ENCODE data around the gene HOXA7. TPM values are rescaled to one million over a fixed set of nuclear protein-coding genes. Genes with fewer than 3 reads are reported as not detected.

The HOXA7 gene
- total RNA-seq, 1 experiment from 2014 or later: 0.56 TPM

DNA sequence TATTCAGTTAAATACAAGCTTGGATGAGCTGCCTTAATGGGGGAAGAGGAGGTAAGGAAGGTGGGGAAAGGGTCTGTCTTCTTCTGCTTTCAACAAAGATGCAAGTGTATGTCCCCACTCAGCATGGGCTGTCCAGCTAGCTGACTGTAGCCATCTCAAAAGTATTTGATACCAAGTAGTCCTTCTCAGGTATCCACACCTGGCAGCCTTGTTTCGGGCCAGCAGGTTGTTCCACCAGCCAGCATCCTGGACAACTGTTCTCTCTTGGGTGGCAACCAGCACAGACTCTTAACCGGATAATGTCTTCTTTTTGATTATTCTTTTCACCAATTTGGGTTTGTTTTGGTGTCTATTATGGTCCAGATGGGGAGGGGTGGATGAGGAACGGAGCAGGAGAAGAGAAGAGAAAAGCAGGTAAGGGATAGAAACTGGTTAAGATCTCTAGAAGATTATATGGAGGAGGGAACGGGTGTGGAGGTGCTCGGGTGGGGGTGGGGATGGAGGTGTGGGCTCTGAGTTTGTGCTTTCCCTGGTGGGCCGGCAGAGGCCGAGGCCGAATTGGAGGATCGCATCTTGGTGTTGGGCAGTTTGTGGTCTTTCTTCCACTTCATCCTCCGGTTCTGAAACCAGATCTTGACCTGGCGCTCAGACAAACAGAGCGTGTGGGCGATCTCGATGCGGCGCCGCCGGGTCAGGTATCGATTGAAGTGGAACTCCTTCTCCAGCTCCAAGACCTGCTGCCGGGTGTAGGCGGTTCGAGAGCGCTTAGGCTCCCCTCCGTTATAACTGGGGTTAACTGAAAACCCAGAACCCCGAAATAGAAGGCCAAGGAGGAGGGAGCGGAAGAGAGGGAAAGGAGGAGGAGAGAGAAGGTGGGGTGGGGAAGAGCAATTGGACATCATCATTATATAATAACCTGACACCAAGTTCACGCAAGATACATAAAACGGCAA lies 27.4 kb downstream of the HOXA7 start:
- POLR2A ChIA-PET (ENCODE audit: low non-redundant PET): no interaction called here
- BruUV-seq (replicated peaks): no TSS peak

DNA sequence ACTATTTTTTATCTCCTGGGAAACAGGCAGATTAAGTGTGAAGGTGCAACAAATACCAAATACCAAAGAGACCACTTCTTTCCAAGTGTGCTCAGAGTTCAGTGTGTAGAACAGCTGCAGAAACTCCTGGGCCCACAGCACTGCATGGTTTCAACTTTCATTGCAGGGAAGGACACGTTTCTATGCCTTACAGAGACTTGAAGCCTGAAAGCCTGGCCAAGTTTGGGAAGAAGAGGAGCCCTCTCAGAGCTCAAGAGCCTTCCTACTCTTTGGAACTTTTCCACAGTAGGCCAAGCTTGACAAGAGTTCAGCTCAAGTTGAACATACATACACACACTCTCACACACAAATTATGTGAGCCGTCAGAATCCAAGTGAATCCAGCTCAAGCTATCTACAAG lies 28.4 kb downstream of the HOXA7 start:
- Histone ChIP-seq H3K9me3 (ENCODE audit: low read depth, low read length, poor library complexity, severe bottlenecking) (no peaks in the 10 kb centered on the region), H3K4me1 (ENCODE audit: insufficient read depth, low read length, poor library complexity, severe bottlenecking) (no peaks in the 10 kb centered on the region), H3K27me3 (replicated peaks; ENCODE audit: insufficient read depth, low read depth, low read length, poor library complexity) (peaks cover 100% of the 10 kb centered on the region), H3K4me3 (ENCODE audit: low read depth, low read length, poor library complexity, severe bottlenecking) (no peak overlapping the region), H3K27ac (ENCODE audit: low read depth, low read length, poor library complexity, severe bottlenecking) (no peak overlapping the region), H3K36me3 (ENCODE audit: insufficient read depth, low read length, poor library complexity, severe bottlenecking) (no peaks in the 10 kb centered on the region)
- intact Hi-C loops (cut with micrococcal nuclease; ENCODE audit: unreplicated experiment): no loop called here
- BruUV-seq (replicated peaks): no TSS peak
- TF ChIP-seq, protein P1, sequence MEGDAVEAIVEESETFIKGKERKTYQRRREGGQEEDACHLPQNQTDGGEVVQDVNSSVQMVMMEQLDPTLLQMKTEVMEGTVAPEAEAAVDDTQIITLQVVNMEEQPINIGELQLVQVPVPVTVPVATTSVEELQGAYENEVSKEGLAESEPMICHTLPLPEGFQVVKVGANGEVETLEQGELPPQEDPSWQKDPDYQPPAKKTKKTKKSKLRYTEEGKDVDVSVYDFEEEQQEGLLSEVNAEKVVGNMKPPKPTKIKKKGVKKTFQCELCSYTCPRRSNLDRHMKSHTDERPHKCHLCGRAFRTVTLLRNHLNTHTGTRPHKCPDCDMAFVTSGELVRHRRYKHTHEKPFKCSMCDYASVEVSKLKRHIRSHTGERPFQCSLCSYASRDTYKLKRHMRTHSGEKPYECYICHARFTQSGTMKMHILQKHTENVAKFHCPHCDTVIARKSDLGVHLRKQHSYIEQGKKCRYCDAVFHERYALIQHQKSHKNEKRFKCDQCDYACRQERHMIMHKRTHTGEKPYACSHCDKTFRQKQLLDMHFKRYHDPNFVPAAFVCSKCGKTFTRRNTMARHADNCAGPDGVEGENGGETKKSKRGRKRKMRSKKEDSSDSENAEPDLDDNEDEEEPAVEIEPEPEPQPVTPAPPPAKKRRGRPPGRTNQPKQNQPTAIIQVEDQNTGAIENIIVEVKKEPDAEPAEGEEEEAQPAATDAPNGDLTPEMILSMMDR (conservative IDR thresholded peaks at IDR 0.05; ENCODE audit: low read depth, low read length): no peak
- TF ChIP-seq EZH2 (IDR thresholded peaks at IDR 0.05; ENCODE audit: borderline replicate concordance, low read depth, low read length, poor library complexity, severe bottlenecking): no peak
- ChIA-PET CTCF (no interaction called here), POLR2A (ENCODE audit: low non-redundant PET) (no interaction called here)
- no peak for DNase-seq (ENCODE audit: low spot score)

More for the DNA sequence above, 27.4 kb downstream of the HOXA7 start:
- Histone ChIP-seq H3K4me3 (ENCODE audit: low read depth, low read length, poor library complexity, severe bottlenecking) (no peak overlapping the region), H3K4me1 (ENCODE audit: insufficient read depth, low read length, poor library complexity, severe bottlenecking) (no peaks in the 10 kb centered on the region), H3K27me3 (replicated peaks; ENCODE audit: insufficient read depth, low read depth, low read length, poor library complexity) (peaks cover 100% of the 10 kb centered on the region), H3K27ac (ENCODE audit: low read depth, low read length, poor library complexity, severe bottlenecking) (no peak overlapping the region), H3K9me3 (ENCODE audit: low read depth, low read length, poor library complexity, severe bottlenecking) (no peaks in the 10 kb centered on the region), H3K36me3 (ENCODE audit: insufficient read depth, low read length, poor library complexity, severe bottlenecking) (no peaks in the 10 kb centered on the region)
- intact Hi-C loops (cut with micrococcal nuclease; ENCODE audit: unreplicated experiment): no loop called here
- DNase-seq (ENCODE audit: low spot score): no peak
- CTCF ChIA-PET: no interaction called here
- TF ChIP-seq EZH2 (IDR thresholded peaks at IDR 0.05; ENCODE audit: borderline replicate concordance, low read depth, low read length, poor library complexity, severe bottlenecking): peak; percentile 57
- TF ChIP-seq, protein P1 (conservative IDR thresholded peaks at IDR 0.05; ENCODE audit: low read depth, low read length): no peak

GRCh38 chr7:27126596-27127327 lies 29.7 kb downstream of the HOXA7 start:
- BruUV-seq (replicated peaks): no TSS peak
- no peak overlapping the region for H3K4me3 ChIP-seq (ENCODE audit: low read depth, low read length, poor library complexity, severe bottlenecking)
- POLR2A ChIA-PET (ENCODE audit: low non-redundant PET): interaction anchor here (0.7 kb wide), 1 partner anchor 32 kb away, joined by 3 read pairs; no protein-coding TSS in a partner anchor

More at GRCh38 chr7:27126596-27127327, 29.7 kb downstream of the HOXA7 start:
- no peak for TF ChIP-seq EZH2 (IDR thresholded peaks at IDR 0.05; ENCODE audit: borderline replicate concordance, low read depth, low read length, poor library complexity, severe bottlenecking)
- TF ChIP-seq, protein P1 (conservative IDR thresholded peaks at IDR 0.05; ENCODE audit: low read depth, low read length): no peak
- DNase-seq (ENCODE audit: low spot score): no peak
- Histone ChIP-seq H3K4me1 (ENCODE audit: insufficient read depth, low read length, poor library complexity, severe bottlenecking) (no peaks in the 10 kb centered on the region), H3K36me3 (ENCODE audit: insufficient read depth, low read length, poor library complexity, severe bottlenecking) (no peaks in the 10 kb centered on the region), H3K27ac (ENCODE audit: low read depth, low read length, poor library complexity, severe bottlenecking) (no peak overlapping the region), H3K9me3 (ENCODE audit: low read depth, low read length, poor library complexity, severe bottlenecking) (no peaks in the 10 kb centered on the region), H3K27me3 (replicated peaks; ENCODE audit: insufficient read depth, low read depth, low read length, poor library complexity) (peaks cover 100% of the 10 kb centered on the region)
- CTCF ChIA-PET: no interaction called here
- intact Hi-C loops (cut with micrococcal nuclease; ENCODE audit: unreplicated experiment): no loop called here

Measured in A673 (cell line).